Measurements from ENCODE around the gene TBC1D22A.

Gene TBC1D22A

GRCh38 chr22:46766611-46767010 is 4.2 kb downstream of the TBC1D22A start:
- DNase-seq (ENCODE audit: low spot score) = no peak
- peaks cover 31% of the 10 kb centered on the region for H3K36me3 Mint-ChIP-seq (ENCODE audit: low read depth)
- H3K4me1 Mint-ChIP-seq (ENCODE audit: low read depth) = peaks cover 30% of the 10 kb centered on the region
- no peaks in the 10 kb centered on the region for H3K27me3 Mint-ChIP-seq (ENCODE audit: low read depth)
- peak overlapping the region; percentile 10 for H3K27ac Mint-ChIP-seq
- H3K4me3 Mint-ChIP-seq = no peak overlapping the region
- H3K9me3 Mint-ChIP-seq = no peaks in the 10 kb centered on the region

GRCh38 chr22:46767249-46767985 is 5.0 kb downstream of the TBC1D22A start:
- H3K4me3 Mint-ChIP-seq = no peak overlapping the region
- H3K36me3 Mint-ChIP-seq (ENCODE audit: low read depth) = peaks cover 25% of the 10 kb centered on the region
- H3K27ac Mint-ChIP-seq = peak overlapping the region; percentile 9
- no peaks in the 10 kb centered on the region for H3K27me3 Mint-ChIP-seq (ENCODE audit: low read depth)
- H3K9me3 Mint-ChIP-seq = no peaks in the 10 kb centered on the region
- peaks cover 27% of the 10 kb centered on the region for H3K4me1 Mint-ChIP-seq (ENCODE audit: low read depth)
- DNase-seq (ENCODE audit: low spot score) = no peak

- H3K4me1 Mint-ChIP-seq (ENCODE audit: low read depth) = peaks cover 29% of the 10 kb centered on the region
- DNase-seq (ENCODE audit: low spot score) = no peak
Observed at GRCh38 chr22:46769191-46769675, 6.8 kb downstream of the TBC1D22A start.

GRCh38 chr22:46769706-46770105 is 7.3 kb downstream of the TBC1D22A start:
- DNase-seq (ENCODE audit: low spot score) = no peak
- H3K27ac Mint-ChIP-seq = peak overlapping the region; percentile 49
- peaks cover 19% of the 10 kb centered on the region for H3K36me3 Mint-ChIP-seq (ENCODE audit: low read depth)
- H3K9me3 Mint-ChIP-seq = no peaks in the 10 kb centered on the region
- H3K4me3 Mint-ChIP-seq = no peak overlapping the region
- H3K27me3 Mint-ChIP-seq (ENCODE audit: low read depth) = no peaks in the 10 kb centered on the region
- H3K4me1 Mint-ChIP-seq (ENCODE audit: low read depth) = peaks cover 27% of the 10 kb centered on the region

More at GRCh38 chr22:46769191-46769675, 6.8 kb downstream of the TBC1D22A start:
- no peaks in the 10 kb centered on the region for H3K9me3 Mint-ChIP-seq
- peak overlapping the region; percentile 49 for H3K27ac Mint-ChIP-seq
- H3K27me3 Mint-ChIP-seq (ENCODE audit: low read depth) = no peaks in the 10 kb centered on the region
- H3K36me3 Mint-ChIP-seq (ENCODE audit: low read depth) = peaks cover 18% of the 10 kb centered on the region
- H3K4me3 Mint-ChIP-seq = no peak overlapping the region

GRCh38 chr22:46770151-46770641 is 7.7 kb downstream of the TBC1D22A start:
- Mint-ChIP-seq H3K4me1 (ENCODE audit: low read depth) (peaks cover 32% of the 10 kb centered on the region), H3K36me3 (ENCODE audit: low read depth) (peaks cover 20% of the 10 kb centered on the region), H3K27me3 (ENCODE audit: low read depth) (no peaks in the 10 kb centered on the region), H3K4me3 (no peak overlapping the region), H3K27ac (no peak overlapping the region), H3K9me3 (no peaks in the 10 kb centered on the region)
- no peak for DNase-seq (ENCODE audit: low spot score)

- Mint-ChIP-seq H3K27me3 (ENCODE audit: low read depth) (no peaks in the 10 kb centered on the region), H3K27ac (peak overlapping the region; percentile 38), H3K36me3 (ENCODE audit: low read depth) (peaks cover 20% of the 10 kb centered on the region), H3K4me3 (no peak overlapping the region), H3K9me3 (no peaks in the 10 kb centered on the region), H3K4me1 (ENCODE audit: low read depth) (peaks cover 37% of the 10 kb centered on the region)
- DNase-seq (ENCODE audit: low spot score) = no peak
Observed at GRCh38 chr22:46770726-46771125, 8.3 kb downstream of the TBC1D22A start.

- no peak for DNase-seq (ENCODE audit: low spot score)
- H3K36me3 Mint-ChIP-seq (ENCODE audit: low read depth) = peaks cover 10% of the 10 kb centered on the region
- H3K4me1 Mint-ChIP-seq (ENCODE audit: low read depth) = peaks cover 50% of the 10 kb centered on the region
- no peaks in the 10 kb centered on the region for H3K27me3 Mint-ChIP-seq (ENCODE audit: low read depth)
- peak overlapping the region; percentile 33 for H3K4me3 Mint-ChIP-seq
- peak overlapping the region; percentile 70 for H3K27ac Mint-ChIP-seq
- H3K9me3 Mint-ChIP-seq = no peaks in the 10 kb centered on the region
Observed at GRCh38 chr22:46773076-46773475, 10.6 kb downstream of the TBC1D22A start.

- H3K27me3 Mint-ChIP-seq (ENCODE audit: low read depth) = no peaks in the 10 kb centered on the region
- peaks cover 50% of the 10 kb centered on the region for H3K4me1 Mint-ChIP-seq (ENCODE audit: low read depth)
- H3K4me3 Mint-ChIP-seq = peak overlapping the region; percentile 79
- no peak for DNase-seq (ENCODE audit: low spot score)
- H3K36me3 Mint-ChIP-seq (ENCODE audit: low read depth) = peaks cover 9% of the 10 kb centered on the region
- H3K9me3 Mint-ChIP-seq = no peaks in the 10 kb centered on the region
- peak overlapping the region; percentile 80 for H3K27ac Mint-ChIP-seq
Observed at GRCh38 chr22:46774253-46774979, 12.0 kb downstream of the TBC1D22A start.

- DNase-seq (ENCODE audit: low spot score) = no peak
- peak overlapping the region; percentile 79 for H3K4me3 Mint-ChIP-seq
- no peaks in the 10 kb centered on the region for H3K27me3 Mint-ChIP-seq (ENCODE audit: low read depth)
- H3K4me1 Mint-ChIP-seq (ENCODE audit: low read depth) = peaks cover 50% of the 10 kb centered on the region
- H3K9me3 Mint-ChIP-seq = no peaks in the 10 kb centered on the region
- peaks cover 7% of the 10 kb centered on the region for H3K36me3 Mint-ChIP-seq (ENCODE audit: low read depth)
- peak overlapping the region; percentile 80 for H3K27ac Mint-ChIP-seq
Observed at GRCh38 chr22:46774980-46775849, 12.8 kb downstream of the TBC1D22A start.

- Mint-ChIP-seq H3K27ac (peak overlapping the region; percentile 80), H3K27me3 (ENCODE audit: low read depth) (no peaks in the 10 kb centered on the region), H3K36me3 (ENCODE audit: low read depth) (peaks cover 4% of the 10 kb centered on the region), H3K4me1 (ENCODE audit: low read depth) (peaks cover 46% of the 10 kb centered on the region), H3K9me3 (no peaks in the 10 kb centered on the region), H3K4me3 (peak overlapping the region; percentile 79)
- DNase-seq (ENCODE audit: low spot score) = no peak
Observed at GRCh38 chr22:46775850-46776826, 13.7 kb downstream of the TBC1D22A start.

- H3K27ac Mint-ChIP-seq = peak overlapping the region; percentile 80
- H3K36me3 Mint-ChIP-seq (ENCODE audit: low read depth) = peaks cover 4% of the 10 kb centered on the region
- H3K4me3 Mint-ChIP-seq = peak overlapping the region; percentile 79
- no peak for DNase-seq (ENCODE audit: low spot score)
- peaks cover 46% of the 10 kb centered on the region for H3K4me1 Mint-ChIP-seq (ENCODE audit: low read depth)
- no peaks in the 10 kb centered on the region for H3K27me3 Mint-ChIP-seq (ENCODE audit: low read depth)
- H3K9me3 Mint-ChIP-seq = no peaks in the 10 kb centered on the region
Observed at GRCh38 chr22:46776876-46777608, 14.6 kb downstream of the TBC1D22A start.

GRCh38 chr22:46777609-46777970 is 15.1 kb downstream of the TBC1D22A start:
- H3K4me3 Mint-ChIP-seq = peak overlapping the region; percentile 79
- H3K36me3 Mint-ChIP-seq (ENCODE audit: low read depth) = peaks cover 4% of the 10 kb centered on the region
- peaks cover 46% of the 10 kb centered on the region for H3K4me1 Mint-ChIP-seq (ENCODE audit: low read depth)
- peak overlapping the region; percentile 80 for H3K27ac Mint-ChIP-seq
- DNase-seq (ENCODE audit: low spot score) = no peak
- no peaks in the 10 kb centered on the region for H3K9me3 Mint-ChIP-seq
- H3K27me3 Mint-ChIP-seq (ENCODE audit: low read depth) = no peaks in the 10 kb centered on the region
